ENCODE measurements around the gene PMM2.

PMM2 gene

DNA sequence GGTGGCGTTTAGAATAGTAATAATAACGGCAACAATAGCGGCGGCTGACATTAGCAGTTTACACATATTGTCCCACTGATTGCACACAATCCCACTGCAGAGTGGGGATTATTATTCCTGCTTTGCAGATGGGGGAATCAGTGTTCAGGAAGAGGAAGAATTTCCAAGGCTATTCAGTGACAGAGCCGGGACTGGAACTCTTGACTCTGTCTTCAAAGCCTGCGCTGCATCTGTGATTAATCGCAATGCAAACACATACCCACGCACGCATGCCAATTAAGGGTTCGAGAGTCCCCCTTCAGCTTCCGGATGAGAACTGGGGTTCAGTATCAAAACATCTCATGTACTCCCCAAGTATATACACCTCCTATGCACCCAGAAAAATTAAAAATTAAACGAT, 29.4 kb upstream of the PMM2 start:
- no peak for DNase-seq (ENCODE audit: low read depth)
- H3K4me3 ChIP-seq (ENCODE audit: low read depth, low read length), result no peak overlapping the region
- TF ChIP-seq, protein P1, sequence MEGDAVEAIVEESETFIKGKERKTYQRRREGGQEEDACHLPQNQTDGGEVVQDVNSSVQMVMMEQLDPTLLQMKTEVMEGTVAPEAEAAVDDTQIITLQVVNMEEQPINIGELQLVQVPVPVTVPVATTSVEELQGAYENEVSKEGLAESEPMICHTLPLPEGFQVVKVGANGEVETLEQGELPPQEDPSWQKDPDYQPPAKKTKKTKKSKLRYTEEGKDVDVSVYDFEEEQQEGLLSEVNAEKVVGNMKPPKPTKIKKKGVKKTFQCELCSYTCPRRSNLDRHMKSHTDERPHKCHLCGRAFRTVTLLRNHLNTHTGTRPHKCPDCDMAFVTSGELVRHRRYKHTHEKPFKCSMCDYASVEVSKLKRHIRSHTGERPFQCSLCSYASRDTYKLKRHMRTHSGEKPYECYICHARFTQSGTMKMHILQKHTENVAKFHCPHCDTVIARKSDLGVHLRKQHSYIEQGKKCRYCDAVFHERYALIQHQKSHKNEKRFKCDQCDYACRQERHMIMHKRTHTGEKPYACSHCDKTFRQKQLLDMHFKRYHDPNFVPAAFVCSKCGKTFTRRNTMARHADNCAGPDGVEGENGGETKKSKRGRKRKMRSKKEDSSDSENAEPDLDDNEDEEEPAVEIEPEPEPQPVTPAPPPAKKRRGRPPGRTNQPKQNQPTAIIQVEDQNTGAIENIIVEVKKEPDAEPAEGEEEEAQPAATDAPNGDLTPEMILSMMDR (conservative IDR thresholded peaks at IDR 0.05; ENCODE audit: low read depth, low read length), result no peak

DNA sequence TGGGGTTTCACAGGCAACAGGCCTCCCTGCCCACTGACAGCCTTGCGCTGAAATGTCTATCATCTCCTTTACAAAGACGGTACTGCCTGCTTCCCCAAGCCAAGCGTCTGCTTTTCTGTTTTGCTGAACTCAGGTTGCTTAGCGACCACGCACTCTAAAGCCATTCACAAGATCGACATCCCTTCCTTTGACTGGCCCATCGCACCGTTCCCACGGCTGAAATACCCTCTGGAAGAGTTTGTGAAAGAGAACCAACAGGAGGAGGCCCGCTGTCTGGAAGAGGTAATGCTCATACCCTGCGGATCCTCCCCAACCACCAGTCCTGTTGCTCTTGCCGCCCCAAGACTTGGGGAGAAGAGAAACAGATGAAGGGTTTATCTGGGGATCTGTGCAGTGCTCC, 28.9 kb upstream of the PMM2 start:
- no peak for DNase-seq (ENCODE audit: low read depth)
- TF ChIP-seq, protein P1 (conservative IDR thresholded peaks at IDR 0.05; ENCODE audit: low read depth, low read length), result no peak
- H3K4me3 ChIP-seq (ENCODE audit: low read depth, low read length), result no peak overlapping the region

DNA sequence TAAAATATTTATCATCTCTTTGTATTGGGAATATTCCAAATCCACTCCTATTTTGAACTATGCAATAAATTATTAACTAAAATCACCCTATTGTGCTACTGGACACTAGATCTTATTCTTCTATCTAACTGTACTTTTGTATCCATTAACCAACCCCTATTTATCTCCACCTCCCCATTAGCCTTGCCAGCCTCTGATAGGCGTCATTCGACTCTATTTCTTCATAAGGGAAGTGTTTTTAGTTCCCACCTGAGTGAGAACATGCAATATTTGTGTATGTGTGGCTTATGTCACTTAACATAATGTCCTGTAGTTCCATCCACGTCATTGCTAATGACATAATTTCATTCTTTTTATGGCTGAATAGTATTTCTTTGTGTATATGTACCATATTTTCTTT, 24.1 kb upstream of the PMM2 start:
- TF ChIP-seq, protein P1 (conservative IDR thresholded peaks at IDR 0.05; ENCODE audit: low read depth, low read length), result no peak

DNA sequence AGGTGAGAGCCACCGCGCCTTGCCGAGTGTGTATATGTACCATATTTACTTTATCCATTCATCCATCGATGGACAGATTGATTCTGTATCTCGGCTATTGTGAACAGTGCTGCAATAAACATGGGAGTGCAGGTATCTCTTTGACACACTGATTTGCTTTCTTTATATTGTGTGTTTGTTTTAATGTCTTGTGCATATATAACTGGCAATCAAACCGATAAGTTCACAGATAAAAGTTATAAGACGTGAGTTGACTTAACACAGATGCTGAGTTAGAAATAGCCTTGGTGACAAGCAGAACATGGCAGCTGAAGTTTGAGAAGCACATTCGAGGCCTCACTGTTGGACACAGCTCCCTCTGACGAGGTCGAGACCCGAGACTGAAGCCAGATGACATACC, 23.4 kb upstream of the PMM2 start:
- H3K4me3 ChIP-seq (ENCODE audit: low read depth, low read length), result no peak overlapping the region
- TF ChIP-seq, protein P1 (conservative IDR thresholded peaks at IDR 0.05; ENCODE audit: low read depth, low read length), result no peak
- DNase-seq (ENCODE audit: low read depth), result no peak

More for the DNA sequence above, 24.1 kb upstream of the PMM2 start:
- no peak overlapping the region for H3K4me3 ChIP-seq (ENCODE audit: low read depth, low read length)
- no peak for DNase-seq (ENCODE audit: low read depth)

DNA sequence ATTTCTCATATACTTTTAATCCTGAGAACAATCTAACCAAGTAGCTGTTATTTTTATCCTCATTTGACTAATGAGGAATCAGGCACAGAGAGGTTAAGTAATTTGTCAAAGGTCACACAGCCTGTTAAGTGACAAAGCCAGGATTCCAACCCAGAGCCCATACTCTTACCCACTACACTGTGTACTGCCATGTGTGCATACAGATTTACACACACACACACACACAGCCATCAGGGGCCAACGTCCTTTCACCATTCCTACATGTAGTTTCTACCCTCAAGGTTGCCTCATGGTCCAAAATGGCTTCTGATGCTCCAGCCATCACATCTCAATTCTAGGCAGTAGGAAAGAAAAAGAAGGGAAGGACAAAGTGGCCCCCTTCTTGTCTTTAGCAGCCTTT, 22.3 kb upstream of the PMM2 start:
- H3K4me3 ChIP-seq (ENCODE audit: low read depth, low read length), result no peak overlapping the region
- no peak for DNase-seq (ENCODE audit: low read depth)

DNA sequence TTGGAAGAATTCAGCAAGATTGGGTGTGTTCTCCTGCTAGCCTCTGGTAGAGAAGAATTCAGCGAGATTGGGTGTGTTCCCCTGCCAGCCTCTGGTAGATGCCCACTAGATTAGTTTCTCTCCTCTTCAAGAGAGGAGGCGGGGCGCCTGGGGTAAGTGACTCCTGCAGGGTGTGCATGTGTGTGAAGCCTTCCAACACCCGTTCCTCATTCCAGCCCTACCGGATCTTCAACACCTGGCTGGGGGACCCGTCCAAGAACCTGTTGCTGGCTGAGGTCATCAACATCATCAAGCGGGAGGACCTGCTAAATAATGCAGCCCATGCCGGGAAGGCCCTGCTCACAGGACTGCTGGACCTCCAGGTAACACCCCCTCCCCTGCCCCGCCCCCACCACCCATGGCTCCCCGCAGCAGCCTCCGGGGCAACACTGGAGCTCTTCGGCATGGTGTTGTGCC, 21.5 kb upstream of the PMM2 start:
- H3K4me3 ChIP-seq (ENCODE audit: low read depth, low read length), result no peak overlapping the region
- no peak for DNase-seq (ENCODE audit: low read depth)
- TF ChIP-seq, protein P1 (conservative IDR thresholded peaks at IDR 0.05; ENCODE audit: low read depth, low read length), result no peak

More for the DNA sequence above, 22.3 kb upstream of the PMM2 start:
- TF ChIP-seq, protein P1 (conservative IDR thresholded peaks at IDR 0.05; ENCODE audit: low read depth, low read length), result no peak

DNA sequence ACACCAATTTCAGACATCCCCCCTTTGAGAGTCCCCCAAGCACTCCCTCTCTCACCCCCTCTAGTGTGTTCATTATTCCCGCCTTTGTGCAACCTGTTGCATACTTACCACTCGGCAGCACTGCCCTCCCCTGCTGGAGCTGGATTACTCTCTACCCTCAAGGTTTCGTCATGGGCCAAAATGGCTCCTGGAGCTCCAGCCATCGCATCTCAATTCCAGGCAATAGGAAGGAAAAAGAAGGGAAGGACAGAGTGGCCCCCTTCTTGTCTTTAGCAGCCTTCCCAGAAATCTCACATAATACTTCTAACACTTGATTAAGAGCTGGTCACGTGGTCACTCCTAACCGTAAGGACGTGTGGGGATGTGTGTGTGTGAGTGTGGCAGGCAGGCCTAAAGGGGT, 20.4 kb upstream of the PMM2 start:
- no peak for DNase-seq (ENCODE audit: low read depth)
- TF ChIP-seq, protein P1 (conservative IDR thresholded peaks at IDR 0.05; ENCODE audit: low read depth, low read length), result no peak

More for the DNA sequence above, 20.4 kb upstream of the PMM2 start:
- H3K4me3 ChIP-seq (ENCODE audit: low read depth, low read length), result no peak overlapping the region
